Measurements from ENCODE around the gene GSTO1.

Gene GSTO1

GRCh38 chr10:104252368-104252767, 2.3 kb upstream of the GSTO1 start:
- FAIRE-seq, result no peak

- FAIRE-seq, result no peak
Observed at GRCh38 chr10:104253106-104253505, 1.6 kb upstream of the GSTO1 start.

GRCh38 chr10:104253606-104254410, 884 bp upstream of the GSTO1 start:
- no peak for FAIRE-seq

GRCh38 chr10:104255311-104255981, 754 bp downstream of the GSTO1 start:
- FAIRE-seq, result no peak

- FAIRE-seq, result no peak
Observed at GRCh38 chr10:104256335-104256961, 1.8 kb downstream of the GSTO1 start.

DNA sequence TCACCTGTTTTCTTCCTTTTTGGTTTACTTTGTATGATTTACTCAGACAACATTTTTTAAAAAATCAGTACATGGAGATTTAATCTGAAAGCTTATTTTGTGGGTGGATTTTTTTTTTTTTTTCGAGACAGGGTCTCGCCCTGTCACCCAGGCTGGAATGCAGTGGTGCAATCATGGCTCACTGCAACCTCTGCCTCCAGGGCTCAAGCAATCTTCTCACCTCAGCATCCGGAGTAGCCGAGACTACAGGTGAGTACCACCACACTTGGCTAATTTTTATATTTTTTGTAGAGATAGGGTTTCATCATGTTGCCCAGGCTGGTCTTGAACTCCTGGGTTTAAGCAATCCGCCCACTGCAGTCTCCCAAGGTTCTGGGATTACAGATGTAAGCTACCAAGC, 2.5 kb downstream of the GSTO1 start:
- no peak for FAIRE-seq

DNA sequence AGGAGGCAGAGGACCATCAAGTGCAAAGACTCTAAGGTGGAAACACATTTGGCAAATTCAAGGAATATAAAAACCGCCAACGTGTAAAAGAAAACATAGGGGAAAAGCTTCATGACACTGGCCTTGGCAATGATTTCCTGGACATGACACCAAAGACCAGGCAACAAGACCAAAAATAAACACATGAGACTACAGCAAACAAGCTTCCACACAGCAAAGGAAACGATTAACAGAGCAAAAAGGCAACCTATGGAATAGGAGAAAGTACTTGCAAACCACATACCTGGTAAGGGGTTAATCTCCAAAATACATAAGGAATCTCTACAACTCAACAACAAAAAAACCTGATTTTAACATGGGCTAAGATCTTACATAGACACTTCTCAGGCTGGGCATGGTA, 3.5 kb downstream of the GSTO1 start:
- no peak for FAIRE-seq

GRCh38 chr10:104259456-104259855, 4.8 kb downstream of the GSTO1 start:
- FAIRE-seq, result no peak

DNA sequence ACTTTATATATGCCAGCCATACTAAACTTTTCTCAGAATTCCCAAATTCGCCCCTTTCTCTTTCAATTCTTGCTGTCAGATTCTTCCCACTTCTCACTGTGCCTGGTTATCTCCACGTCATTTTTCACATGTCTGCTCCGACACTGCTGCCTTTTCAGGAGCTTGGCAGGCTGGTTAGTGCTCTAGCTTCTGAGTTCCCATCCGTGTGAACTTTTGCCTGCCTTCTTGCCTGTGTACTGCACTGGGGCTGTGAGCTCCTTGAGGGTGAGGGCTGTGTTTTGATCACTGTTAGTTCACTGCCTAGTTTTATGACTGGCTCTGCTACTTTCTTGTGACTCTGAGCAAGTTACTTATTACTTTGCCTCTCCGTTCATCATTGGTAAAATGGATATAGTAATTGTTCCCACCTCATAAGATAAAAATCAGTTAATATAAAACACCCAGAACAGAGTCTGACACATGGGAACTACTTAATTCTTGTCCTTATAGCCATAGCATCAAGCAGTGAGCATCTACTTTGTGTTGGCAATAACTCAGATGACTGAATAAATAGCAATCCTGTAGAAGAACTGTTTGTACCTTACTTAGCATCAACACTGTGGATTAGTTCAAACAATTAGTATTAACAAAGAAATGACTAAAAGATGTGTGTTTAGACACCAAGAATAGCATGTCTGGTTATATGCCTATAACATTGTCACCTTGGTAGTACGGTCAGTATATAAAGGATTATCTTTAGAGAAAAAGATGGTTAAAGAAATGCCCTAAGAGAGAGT, 5.5 kb downstream of the GSTO1 start:
- no peak for FAIRE-seq

- FAIRE-seq, result no peak
Observed at GRCh38 chr10:104260775-104261115, 6.1 kb downstream of the GSTO1 start.

DNA sequence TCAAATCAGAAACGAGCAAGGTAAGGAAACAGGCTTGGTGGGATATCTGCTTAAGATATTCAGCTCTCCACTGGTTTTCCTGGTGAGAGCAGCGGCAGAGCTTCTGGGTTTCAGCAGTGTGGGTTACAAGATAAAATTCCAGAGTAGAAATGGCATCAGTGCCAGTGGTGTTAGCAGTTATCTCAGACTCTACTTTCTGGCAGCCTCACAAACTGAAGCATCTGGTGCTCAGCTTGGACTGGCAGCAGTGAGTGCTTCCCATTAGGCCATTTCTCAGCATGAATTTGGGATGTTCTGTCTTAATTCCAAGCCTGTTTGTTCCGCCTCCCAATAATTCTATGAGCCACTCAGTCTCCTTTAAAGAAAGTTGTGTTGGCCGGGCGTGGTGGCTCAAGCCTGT, 7.4 kb downstream of the GSTO1 start:
- no peak for FAIRE-seq

GRCh38 chr10:104264783-104265182, 10.1 kb downstream of the GSTO1 start:
- no peak for FAIRE-seq

DNA sequence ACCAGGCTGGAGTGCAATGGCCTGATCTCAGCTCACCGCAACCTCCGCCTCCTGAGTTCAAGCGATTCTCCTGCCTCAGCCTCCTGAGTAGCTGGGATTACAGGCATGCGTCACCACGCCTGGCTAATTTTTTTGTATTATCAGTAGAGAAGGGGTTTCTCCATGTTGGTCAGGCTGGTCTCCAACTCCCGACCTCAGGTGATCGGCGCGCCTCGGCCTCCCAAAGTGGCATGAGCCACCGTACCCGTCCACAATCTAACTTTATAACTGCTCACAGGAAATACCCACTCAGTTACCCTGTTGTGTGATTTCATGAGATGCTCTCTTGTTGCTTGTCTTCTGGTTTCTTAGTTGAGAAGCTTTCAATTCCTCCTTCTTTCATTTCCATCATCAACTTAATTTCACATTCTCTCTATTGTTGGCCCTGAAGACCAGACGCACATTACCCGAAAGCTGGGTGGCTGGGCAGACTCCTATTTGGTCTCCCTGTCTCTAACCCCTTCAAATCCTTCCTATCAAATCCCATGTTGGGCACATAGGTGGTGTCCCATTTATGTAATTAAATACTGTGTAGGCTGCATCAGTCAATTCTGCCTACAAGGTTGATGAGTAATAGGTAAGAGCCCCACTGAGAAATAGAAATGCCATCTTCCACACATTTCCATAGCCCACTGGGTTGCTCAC, 13.2 kb downstream of the GSTO1 start:
- no peak for FAIRE-seq

- FAIRE-seq, result no peak
Observed at GRCh38 chr10:104268405-104268712, 13.7 kb downstream of the GSTO1 start.

DNA sequence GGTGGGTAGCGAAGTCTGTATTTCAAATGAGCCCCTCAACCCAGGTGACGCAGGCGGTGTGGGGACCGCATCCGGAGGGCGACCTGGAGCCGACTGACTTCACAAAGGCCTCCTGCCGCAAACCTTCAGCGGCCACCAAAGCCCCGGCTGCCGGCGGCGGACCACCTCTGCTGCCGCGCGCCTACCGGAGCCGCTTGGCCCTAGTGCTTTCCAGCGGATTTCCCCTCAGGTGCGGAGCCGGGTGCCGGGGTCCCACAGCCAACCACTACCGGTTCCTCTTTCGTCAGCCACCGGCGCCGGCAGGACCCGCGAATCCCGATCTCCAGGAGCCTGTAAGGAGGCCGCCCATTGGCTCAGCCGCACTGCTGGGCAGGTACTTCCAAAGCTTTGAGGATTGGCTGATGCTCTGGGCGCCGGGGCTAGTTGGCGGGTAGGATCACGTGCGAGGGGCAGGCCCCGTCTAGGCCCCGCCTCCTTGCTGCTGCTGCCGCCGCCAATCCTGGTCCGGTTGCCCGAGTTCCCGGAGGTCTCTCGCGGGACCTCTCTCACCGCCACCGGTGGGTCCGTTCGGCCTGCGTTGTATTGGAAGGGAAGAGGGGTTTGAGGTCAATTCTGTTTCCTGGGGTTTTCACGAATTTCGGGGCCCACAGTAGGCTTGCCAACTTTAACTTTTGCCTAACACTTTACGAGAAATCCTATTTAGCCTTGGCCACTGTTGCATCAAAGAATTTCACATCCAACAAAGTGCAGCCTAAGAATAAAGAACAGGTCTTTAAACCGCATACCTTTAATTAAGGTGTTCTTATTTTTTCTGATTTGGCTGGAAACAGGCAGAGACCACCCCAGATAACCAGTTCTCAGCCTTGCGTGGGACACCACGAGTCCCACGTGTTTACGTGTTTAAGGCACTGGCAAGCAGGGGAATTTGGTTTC, 14.3 kb downstream of the GSTO1 start, which contains the start of gene GSTO2:
TSS of gene GSTO2 (plus strand) at position 472 of the 933 bp plus-strand sequence. CDS start 5,732 bp downstream, outside the sequence.
- FAIRE-seq, result peak; percentile 92

DNA sequence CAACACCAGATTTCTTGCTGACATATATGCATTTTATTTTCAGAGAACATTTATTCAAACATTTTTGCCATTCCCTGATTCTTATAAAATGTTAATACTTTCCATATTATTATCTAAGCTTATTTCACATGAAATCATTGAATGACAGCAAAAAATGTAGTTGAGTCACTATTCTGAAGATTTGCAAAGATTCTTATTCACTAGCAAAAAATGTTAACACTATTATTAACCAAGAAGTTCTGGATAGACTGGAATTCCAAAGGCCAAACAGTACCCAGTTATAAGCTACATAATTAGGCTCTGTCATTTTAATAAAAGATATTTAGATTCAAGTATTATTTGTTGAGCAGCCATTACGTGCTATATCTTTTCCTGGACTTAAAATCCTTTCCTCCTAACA, 18.6 kb downstream of the GSTO1 start:
- no peak for FAIRE-seq

- FAIRE-seq, result no peak
Observed at GRCh38 chr10:104273899-104274575, 19.3 kb downstream of the GSTO1 start.

GRCh38 chr10:104274762-104275721, 20.4 kb downstream of the GSTO1 start:
- FAIRE-seq, result no peak

DNA sequence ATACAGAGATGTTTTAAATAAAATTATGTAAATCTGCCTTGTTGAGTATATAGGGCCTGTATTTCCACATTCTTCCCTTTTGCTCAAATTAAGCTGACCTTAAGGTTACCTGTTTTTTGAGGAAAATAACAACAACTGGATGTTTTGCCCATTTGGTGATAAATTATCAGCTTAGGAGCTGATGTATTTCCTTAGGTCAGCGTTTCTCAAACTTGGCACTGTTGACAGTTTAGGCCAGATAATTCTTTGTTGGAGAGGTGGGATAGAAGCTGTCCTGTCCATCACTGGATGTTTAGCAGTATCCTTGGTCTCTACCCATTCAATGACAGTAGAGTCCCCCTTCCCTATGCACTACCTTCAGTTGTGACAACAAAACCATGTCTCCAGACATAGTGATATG, 21.5 kb downstream of the GSTO1 start:
- no peak for FAIRE-seq

- no peak for FAIRE-seq
Observed at GRCh38 chr10:104277785-104278184, 23.1 kb downstream of the GSTO1 start.

Measured in colon (tissue), 2 donors.